HG02642 (cell line): ENCODE results near the gene OR5B3.
"Not testable (repeated sequence)": the region's sequence is repeated elsewhere in the genome, so short reads cannot be mapped to it uniquely, and the experiment has no call there.

Source experiments
- ATAC-seq: cut with Tn5 transposase; IDR thresholded peaks from one replicate; pipeline ENCODE4 v1.9.1; 2021; ENCODE audit warnings: mild to moderate bottlenecking; ENCODE audit not compliant: unreplicated experiment, poor library complexity

OR5B3 gene

GRCh38 chr11:58406774-58407173 is at the start of gene OR5B3:
OR5B3 (minus strand) TSS chr11:58406874; CDS start chr11:58403409, 3,465 bp downstream.
- ATAC-seq: no peak

- ATAC-seq: no peak
Observed at GRCh38 chr11:58451585-58451984, 44.9 kb upstream of the OR5B3 start.

- no peak for ATAC-seq
Observed at GRCh38 chr11:58446294-58446693, 39.6 kb upstream of the OR5B3 start.

GRCh38 chr11:58444300-58444699 is 37.6 kb upstream of the OR5B3 start:
- ATAC-seq: no peak

GRCh38 chr11:58442136-58442535 is 35.5 kb upstream of the OR5B3 start, which contains the start of gene OR5B12:
OR5B12 (minus strand) TSS chr11:58442236; CDS start chr11:58440151, 2,085 bp downstream.
- no peak for ATAC-seq

GRCh38 chr11:58438486-58438885 is 31.8 kb upstream of the OR5B3 start:
- ATAC-seq: no peak

- ATAC-seq: no peak
Observed at GRCh38 chr11:58434217-58434616, 27.5 kb upstream of the OR5B3 start.

GRCh38 chr11:58433638-58434203 is 27.0 kb upstream of the OR5B3 start:
- no peak for ATAC-seq

- no peak for ATAC-seq
Observed at GRCh38 chr11:58429273-58429672, 22.6 kb upstream of the OR5B3 start.

GRCh38 chr11:58428021-58428420 is 21.3 kb upstream of the OR5B3 start, which contains the start of gene OR5B2:
OR5B2 (minus strand) TSS chr11:58428121; CDS start chr11:58423261, 4,860 bp downstream.
- ATAC-seq: no peak

- not testable (repeated sequence) for ATAC-seq
Observed at GRCh38 chr11:58399622-58400021, 7.1 kb downstream of the OR5B3 start.

GRCh38 chr11:58395581-58395980 is 11.1 kb downstream of the OR5B3 start:
- no peak for ATAC-seq

- ATAC-seq: no peak
Observed at GRCh38 chr11:58394195-58394594, 12.5 kb downstream of the OR5B3 start.

- ATAC-seq: no peak
Observed at GRCh38 chr11:58392746-58393145, 13.9 kb downstream of the OR5B3 start.

- ATAC-seq: no peak
Observed at GRCh38 chr11:58391879-58392278, 14.8 kb downstream of the OR5B3 start.

GRCh38 chr11:58390551-58391063 is 16.1 kb downstream of the OR5B3 start:
- no peak for ATAC-seq

- no peak for ATAC-seq
Observed at GRCh38 chr11:58358969-58359368, 47.7 kb downstream of the OR5B3 start, which contains the start of gene OR5B17. OR5B17 (minus strand) TSS chr11:58359069; CDS start chr11:58359069, 0 bp downstream.

- ATAC-seq: no peak
Observed at GRCh38 chr11:58354727-58355126, 51.9 kb downstream of the OR5B3 start.
